ENCODE data around the gene ZNF324. TPM values are rescaled to one million over a fixed set of nuclear protein-coding genes. Genes with fewer than 3 reads are reported as not detected.

Gene ZNF324
- total and polyA plus RNA-seq, 10 donors = 1.5 to 19.8 (median 12.7) TPM

- Histone ChIP-seq H3K27me3 (replicated peaks in 1 of 7) (no peaks in the 10 kb centered on the region), H3K36me3 (peaks cover 3 to 29% (median 17%) of the 10 kb centered on the region in 6 donors), H3K4me3 (peak within 1 kb of the TSS; percentile 71 to 88 (median 84)), H3K9me3 (no peaks in the 10 kb centered on the region), H3K27ac (peak within 1 kb of the TSS; percentile 81 to 98 (median 96)), H3K4me1 (peaks cover 17 to 60% (median 46%) of the 10 kb centered on the region in 6 donors)
- intact Hi-C loops (cut with DNase I; ENCODE audit: low total_unique reads) = no loop called here
- peak; percentile 97 for DNase-seq
- TF ChIP-seq POLR2A (IDR thresholded peaks at IDR 0.05) = peak in 1 of 3 donors; percentile 60
- TF ChIP-seq POLR2AphosphoS5 (IDR thresholded peaks at IDR 0.05) = peak; percentile 91 to 97 (median 92)
- TF ChIP-seq, protein P1, sequence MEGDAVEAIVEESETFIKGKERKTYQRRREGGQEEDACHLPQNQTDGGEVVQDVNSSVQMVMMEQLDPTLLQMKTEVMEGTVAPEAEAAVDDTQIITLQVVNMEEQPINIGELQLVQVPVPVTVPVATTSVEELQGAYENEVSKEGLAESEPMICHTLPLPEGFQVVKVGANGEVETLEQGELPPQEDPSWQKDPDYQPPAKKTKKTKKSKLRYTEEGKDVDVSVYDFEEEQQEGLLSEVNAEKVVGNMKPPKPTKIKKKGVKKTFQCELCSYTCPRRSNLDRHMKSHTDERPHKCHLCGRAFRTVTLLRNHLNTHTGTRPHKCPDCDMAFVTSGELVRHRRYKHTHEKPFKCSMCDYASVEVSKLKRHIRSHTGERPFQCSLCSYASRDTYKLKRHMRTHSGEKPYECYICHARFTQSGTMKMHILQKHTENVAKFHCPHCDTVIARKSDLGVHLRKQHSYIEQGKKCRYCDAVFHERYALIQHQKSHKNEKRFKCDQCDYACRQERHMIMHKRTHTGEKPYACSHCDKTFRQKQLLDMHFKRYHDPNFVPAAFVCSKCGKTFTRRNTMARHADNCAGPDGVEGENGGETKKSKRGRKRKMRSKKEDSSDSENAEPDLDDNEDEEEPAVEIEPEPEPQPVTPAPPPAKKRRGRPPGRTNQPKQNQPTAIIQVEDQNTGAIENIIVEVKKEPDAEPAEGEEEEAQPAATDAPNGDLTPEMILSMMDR (IDR thresholded peaks at IDR 0.05 in 8 of 11, conservative IDR thresholded peaks at IDR 0.05 in 3 of 11) = peak; percentile 67 to 96 (median 76)
- 0 to 1% (median 1%) methylated on average over 68 to 87 of the region's 87 CpGs for WGBS, 5 donors
Observed at GRCh38 chr19:58519355-58520256, 52.7 kb downstream of the ZNF324 start, which contains the start of gene ZBTB45. Gene ZBTB45, minus strand, starts transcription at chr19:58519810. Its CDS starts 2,137 bp downstream, at chr19:58517673.

DNA sequence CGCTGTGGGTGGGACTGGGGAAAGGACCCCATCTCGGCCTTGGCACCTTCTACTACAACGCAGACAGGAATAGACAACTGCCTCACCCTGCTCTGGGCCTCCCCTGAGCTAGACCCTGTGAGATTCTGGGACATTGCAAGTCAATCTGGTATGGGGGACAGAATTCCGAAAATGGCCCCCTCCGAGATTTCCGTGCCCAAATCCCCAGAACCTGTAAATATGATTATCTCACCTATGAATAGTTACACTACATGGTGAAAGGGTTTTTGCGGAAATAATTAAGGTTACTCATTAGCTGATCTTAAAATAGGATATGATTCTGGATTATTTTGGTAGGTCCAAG, 53.3 kb downstream of the ZNF324 start:
- 10 to 16% (median 14%) methylated on average over 7 of the region's 7 CpGs for WGBS, 5 donors
- Histone ChIP-seq H3K9me3 (no peaks in the 10 kb centered on the region), H3K4me3 (peak overlapping the region; percentile 71 to 88 (median 84)), H3K4me1 (peaks cover 17 to 53% (median 42%) of the 10 kb centered on the region in 6 donors), H3K27ac (peak overlapping the region; percentile 81 to 98 (median 96)), H3K36me3 (peaks cover 3 to 23% (median 17%) of the 10 kb centered on the region in 6 donors), H3K27me3 (replicated peaks in 1 of 7) (no peaks in the 10 kb centered on the region)
- TF ChIP-seq POLR2A (IDR thresholded peaks at IDR 0.05) (no peak), POLR2AphosphoS5 (IDR thresholded peaks at IDR 0.05) (no peak)
- TF ChIP-seq, protein P1 (IDR thresholded peaks at IDR 0.05 in 8 of 11, conservative IDR thresholded peaks at IDR 0.05 in 3 of 11) = no peak
- intact Hi-C loops (cut with DNase I; ENCODE audit: low total_unique reads) = no loop called here
- DNase-seq = no peak

DNA sequence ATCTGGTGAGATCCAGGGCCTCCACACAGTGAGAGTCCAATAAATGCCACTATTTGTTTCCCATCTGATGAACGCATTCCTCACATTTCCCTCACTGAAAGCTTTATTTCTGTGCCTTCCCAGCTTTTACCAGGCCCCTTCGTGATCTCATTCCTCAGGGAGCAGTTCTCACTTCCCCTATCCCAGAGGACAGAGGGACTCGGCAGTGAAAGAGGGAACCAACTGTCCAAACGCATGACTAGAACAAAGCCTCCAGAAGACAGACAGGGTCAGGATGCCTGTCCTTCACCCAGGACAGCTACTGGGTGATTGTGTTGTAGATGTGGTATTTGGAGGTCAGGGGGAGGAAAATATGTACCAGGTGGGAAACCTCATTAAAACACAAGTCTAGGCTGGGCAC, 54.8 kb downstream of the ZNF324 start:
- Histone ChIP-seq H3K4me1 (peaks cover 17 to 39% (median 32%) of the 10 kb centered on the region in 6 donors), H3K27me3 (replicated peaks in 1 of 7) (no peaks in the 10 kb centered on the region), H3K4me3 (no peak overlapping the region), H3K9me3 (no peaks in the 10 kb centered on the region), H3K27ac (no peak overlapping the region), H3K36me3 (peaks cover 3 to 9% (median 8%) of the 10 kb centered on the region in 6 donors)
- no peak for DNase-seq
- 70 to 84% (median 75%) methylated on average over 4 of the region's 4 CpGs for WGBS, 5 donors
- TF ChIP-seq, protein P1 (IDR thresholded peaks at IDR 0.05 in 8 of 11, conservative IDR thresholded peaks at IDR 0.05 in 3 of 11) = no peak
- TF ChIP-seq POLR2A (IDR thresholded peaks at IDR 0.05) (no peak), POLR2AphosphoS5 (IDR thresholded peaks at IDR 0.05) (no peak)
- intact Hi-C loops (cut with DNase I; ENCODE audit: low total_unique reads) = no loop called here

GRCh38 chr19:58522709-58523108, 55.8 kb downstream of the ZNF324 start:
- no peaks in the 10 kb centered on the region for H3K9me3 ChIP-seq
- intact Hi-C loops (cut with DNase I; ENCODE audit: low total_unique reads) = no loop called here
- no peak overlapping the region for H3K27ac ChIP-seq
- TF ChIP-seq POLR2A (IDR thresholded peaks at IDR 0.05) (no peak), POLR2AphosphoS5 (IDR thresholded peaks at IDR 0.05) (no peak)
- TF ChIP-seq, protein P1 (IDR thresholded peaks at IDR 0.05 in 8 of 11, conservative IDR thresholded peaks at IDR 0.05 in 3 of 11) = no peak
- 83 to 93% (median 89%) methylated on average over 3 of the region's 3 CpGs for whole genome bisulfite sequencing, 5 donors
- no peak for DNase-seq
- no peaks in the 10 kb centered on the region for H3K36me3 ChIP-seq
- H3K4me3 ChIP-seq = no peak overlapping the region
- H3K4me1 ChIP-seq = peaks cover 11 to 29% (median 21%) of the 10 kb centered on the region in 6 donors
- H3K27me3 ChIP-seq (replicated peaks in 1 of 7) = no peaks in the 10 kb centered on the region
